Esophagus muscularis mucosa (tissue), 4 donors: Measurements from ENCODE around the gene HS3ST3A1. TPM values are rescaled to one million over a fixed set of nuclear protein-coding genes. Genes with fewer than 3 reads are reported as not detected.

ENCODE experiments used
- DNase-seq: peaks from one replicate; pipeline ENCODE4 v3.0.0-alpha.2; 2017; ENCODE audit errors: extremely low spot score
- H3K27ac ChIP-seq, 4 donors: fragments of 200-600 bp; sonication (generic); replicated peaks in 1 of 4; 1 replicate in 3 of 4; 2 replicates in 1 of 4; pipeline ENCODE4 v1.5.1; 2016 to 2019; ENCODE audit warnings: mild to moderate bottlenecking in 1 of 4
- H3K27me3 ChIP-seq, 4 donors: fragments of 200-600 bp; sonication (generic); one replicate each; pipeline versions ENCODE4 v1.5.1 to v1.6.0; 2016 to 2019
- H3K36me3 ChIP-seq, 4 donors: fragments of 200-600 bp; sonication (generic); one replicate each; pipeline ENCODE4 v1.5.1; 2016 to 2019
- H3K4me1 ChIP-seq, 4 donors: fragments of 200-600 bp; sonication (generic); one replicate each; pipeline ENCODE4 v1.5.1; 2016 to 2019
- H3K4me3 ChIP-seq, 4 donors: fragments of 200-600 bp; sonication (generic); 1 replicate in 2 of 4; 2 replicates in 2 of 4; pipeline ENCODE4 v1.5.1; 2016 to 2019; ENCODE audit warnings: mild to moderate bottlenecking in 4 of 4, moderate library complexity in 1 of 4
- H3K9me3 ChIP-seq, 4 donors: fragments of 200-600 bp; sonication (generic); 1 replicate in 3 of 4; 2 replicates in 1 of 4; pipeline ENCODE4 v1.5.1; 2016 to 2019
- CTCF ChIP-seq, 3 experiments: fragments of 200-600 bp in 2 of 3; fragments of 450-650 bp in 1 of 3; sonication (generic) in 2 of 3; IDR thresholded peaks; one replicate each; pipeline ENCODE4 v1.5.1; 2017 to 2019; ENCODE audit warnings: antibody characterized with exemption in 3 of 3, mild to moderate bottlenecking in 2 of 3, moderate library complexity in 1 of 3
- EP300 ChIP-seq: sonication (generic); formaldehyde crosslinking; IDR thresholded peaks from one replicate; pipeline ENCODE4 v1.6.1; 2017; ENCODE audit warnings: antibody characterized with exemption
- POLR2A ChIP-seq: fragments of 450-650 bp; IDR thresholded peaks from one replicate; pipeline ENCODE4 v1.6.1; 2017; ENCODE audit warnings: antibody characterized with exemption, moderate library complexity, mild to moderate bottlenecking, low read depth
- POLR2AphosphoS5 ChIP-seq, 2 donors: sonication (generic); formaldehyde crosslinking; IDR thresholded peaks; one replicate each; pipeline ENCODE4 v1.6.1; 2017; ENCODE audit warnings: antibody characterized with exemption in 2 of 2
- WGBS: methylation state at CpG from one replicate; pipeline ENCODE4 v1.1.5; 2018; 5-methylcytosine and 5-hydroxymethylcytosine counted together
- intact Hi-C: fragments of 100-400 bp; cut with DNase I; formaldehyde crosslinking; loops from one replicate; pipeline ENCODE4 v1.15.1; 2023
- total RNA-seq, 4 donors: library from RNA; depleted of rRNA; stranded (reverse); fragments of >200 nt; gene quantifications; one replicate each; pipeline versions ENCODE4 v1.1.0 to v1.2.1, GENCODE V29; 2016

Gene HS3ST3A1
- total RNA-seq, 4 donors from 2014 or later: 5.7 to 10.4 (median 7.7) TPM

DNA sequence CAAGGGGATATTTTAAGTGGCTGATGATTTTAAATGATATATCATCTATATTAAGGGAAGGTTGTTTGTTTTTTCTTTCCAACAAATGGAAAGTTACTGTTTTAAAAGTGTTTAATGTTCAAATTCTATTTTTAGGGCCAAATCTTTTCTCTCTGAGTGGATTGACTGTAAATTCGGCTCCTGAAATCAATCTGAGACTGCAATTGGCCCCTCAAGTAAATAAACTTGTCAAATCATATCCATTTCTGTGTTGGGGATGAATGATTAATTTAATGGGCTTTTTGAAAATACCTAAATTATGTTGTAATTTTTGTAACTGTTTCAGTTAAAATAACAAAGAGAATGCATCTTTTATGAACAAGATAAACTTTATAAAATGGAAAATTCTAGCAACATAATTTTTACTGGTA lies 2.6 kb downstream of the HS3ST3A1 start:
- H3K4me1 ChIP-seq: peaks cover 12 to 24% (median 22%) of the 10 kb centered on the region in 4 donors
- peak overlapping the region in 2 of 4 donors; percentile 5 to 71 for H3K27ac ChIP-seq
- H3K9me3 ChIP-seq: no peaks in the 10 kb centered on the region
- H3K4me3 ChIP-seq: peak overlapping the region in 1 of 4 donors; percentile 57
- no peaks in the 10 kb centered on the region for H3K36me3 ChIP-seq
- H3K27me3 ChIP-seq: peaks cover 0 to 80% (median 29%) of the 10 kb centered on the region in 4 donors
- DNase-seq: no peak
- intact Hi-C loops: loop anchor here (5.0 to 10.0 kb wide), 2 partner anchors 466 to 1328 kb away; partner anchors contain the start of gene COX10
- no peak for TF ChIP-seq POLR2AphosphoS5 (IDR thresholded peaks at IDR 0.05)
- no peak for TF ChIP-seq POLR2A
- no peak for TF ChIP-seq CTCF (IDR thresholded peaks at IDR 0.05)
- TF ChIP-seq EP300: no peak
- WGBS: 74% methylated on average over 1 of the region's 1 CpG

DNA sequence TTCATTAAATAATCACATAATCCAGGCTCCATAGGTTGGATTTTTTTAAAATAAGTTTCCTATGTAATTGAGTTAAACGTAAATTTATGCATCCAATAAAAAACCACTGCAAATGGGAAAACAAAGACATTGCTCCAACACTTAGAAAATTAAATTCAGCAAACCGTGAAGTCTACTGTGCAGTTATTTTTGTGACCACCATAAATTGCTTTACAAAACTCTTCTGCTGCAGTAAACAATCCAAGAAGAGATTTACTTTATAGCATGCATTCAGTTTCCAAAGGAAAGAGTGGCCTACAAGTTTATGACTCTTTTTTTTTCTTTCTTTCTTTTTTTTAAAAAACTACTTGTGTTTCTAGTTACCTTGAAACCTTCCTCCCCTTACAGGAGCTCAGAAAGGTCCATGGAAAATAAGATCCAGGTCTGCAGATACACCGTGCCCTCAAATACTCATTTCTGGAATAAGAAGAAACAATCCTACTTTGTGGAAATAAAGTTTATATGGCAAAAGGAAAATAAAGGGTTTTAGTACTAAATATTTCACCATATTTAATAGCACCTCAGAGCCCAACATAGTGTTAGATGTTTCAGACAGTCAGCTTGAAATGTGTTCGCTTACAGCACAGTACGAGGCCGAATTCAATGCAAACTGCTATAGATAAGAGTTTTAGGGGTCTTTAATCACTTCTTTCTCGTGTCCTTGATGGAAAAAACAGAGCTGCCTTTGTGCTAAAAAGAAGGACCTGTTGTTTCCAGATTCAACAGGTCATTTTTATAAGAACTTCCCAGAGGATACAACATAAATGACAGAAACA lies 3.2 kb downstream of the HS3ST3A1 start:
- no peak for TF ChIP-seq POLR2AphosphoS5 (IDR thresholded peaks at IDR 0.05)
- TF ChIP-seq POLR2A: no peak
- TF ChIP-seq CTCF (IDR thresholded peaks at IDR 0.05): no peak
- TF ChIP-seq EP300: no peak
- 75% methylated on average over 7 of the region's 7 CpGs for WGBS
- Histone ChIP-seq H3K27ac (peak overlapping the region in 1 of 4 donors; percentile 5), H3K27me3 (peaks cover 0 to 75% (median 29%) of the 10 kb centered on the region in 4 donors), H3K4me3 (no peak overlapping the region), H3K4me1 (peaks cover 12 to 24% (median 22%) of the 10 kb centered on the region in 4 donors), H3K9me3 (no peaks in the 10 kb centered on the region), H3K36me3 (no peaks in the 10 kb centered on the region)
- intact Hi-C loops: loop anchor here (5.0 to 10.0 kb wide), 2 partner anchors 466 to 1329 kb away; partner anchors contain the start of gene COX10
- no peak for DNase-seq

DNA sequence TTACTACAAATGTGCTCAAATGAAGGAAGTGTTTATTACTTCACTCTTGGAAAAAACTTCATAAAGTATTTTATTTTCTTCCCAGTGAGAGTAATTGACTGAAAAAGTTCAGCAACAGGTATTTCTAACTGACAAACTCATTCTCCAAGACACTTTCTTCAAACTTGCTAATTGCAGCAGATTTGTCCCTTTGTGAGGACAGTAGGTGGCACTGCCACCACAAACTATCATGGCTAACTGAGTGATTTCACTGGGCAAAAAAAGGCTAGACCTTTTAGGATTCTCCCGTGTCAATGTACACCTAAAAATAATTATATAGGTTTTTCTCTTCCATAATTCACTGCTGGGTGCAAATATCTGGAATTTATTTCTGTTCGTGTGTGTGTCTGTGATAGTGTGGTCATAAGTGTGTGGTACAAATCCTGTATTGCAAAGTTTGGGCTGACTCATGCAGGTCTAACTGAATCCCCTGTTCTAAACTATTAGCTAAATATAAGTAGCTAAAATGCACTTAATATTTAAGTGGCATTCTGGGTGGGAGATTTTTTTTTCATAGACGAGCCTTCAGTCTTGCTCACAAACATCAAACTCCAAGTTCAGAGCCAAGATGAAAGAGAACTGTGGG lies 3.9 kb downstream of the HS3ST3A1 start:
- Histone ChIP-seq H3K4me1 (peaks cover 12 to 24% (median 22%) of the 10 kb centered on the region in 4 donors), H3K9me3 (no peaks in the 10 kb centered on the region), H3K4me3 (no peak overlapping the region), H3K27ac (no peak overlapping the region), H3K27me3 (peaks cover 0 to 68% (median 28%) of the 10 kb centered on the region in 4 donors), H3K36me3 (no peaks in the 10 kb centered on the region)
- DNase-seq: no peak
- 40% methylated on average over 3 of the region's 3 CpGs for WGBS
- TF ChIP-seq CTCF (IDR thresholded peaks at IDR 0.05) (peak; percentile 47 to 60 (median 54)), EP300 (no peak)
- intact Hi-C loops: loop anchor here (5.0 to 10.0 kb wide), 2 partner anchors 467 to 1329 kb away; partner anchors contain the start of gene COX10

GRCh38 chr17:13596241-13596923 lies 5.3 kb downstream of the HS3ST3A1 start:
- Histone ChIP-seq H3K36me3 (no peaks in the 10 kb centered on the region), H3K27me3 (peaks cover 0 to 64% (median 18%) of the 10 kb centered on the region in 4 donors), H3K27ac (peak overlapping the region in 3 of 4 donors; percentile 3 to 24 (median 19)), H3K9me3 (no peaks in the 10 kb centered on the region), H3K4me1 (peaks cover 4 to 14% (median 12%) of the 10 kb centered on the region in 4 donors), H3K4me3 (no peak overlapping the region)
- intact Hi-C loops: loop anchor here (5.0 to 10.0 kb wide), 2 partner anchors 468 to 1331 kb away; partner anchors contain the start of gene COX10
- no peak for DNase-seq
- TF ChIP-seq CTCF (IDR thresholded peaks at IDR 0.05) (no peak), POLR2A (no peak), EP300 (no peak), POLR2AphosphoS5 (IDR thresholded peaks at IDR 0.05) (no peak)
- WGBS: 81% methylated on average over 13 of the region's 13 CpGs
